PC-3 (cell line): ENCODE data around the gene IGF2BP2. TPM values are rescaled to one million over a fixed set of nuclear protein-coding genes. Genes with fewer than 3 reads are reported as not detected.

ENCODE experiments used
- ATAC-seq: fragments of 200-7000 bp; cut with Tn5 transposase; 2 replicates; pipeline ENCODE4 v1.9.1; 2020; ENCODE audit warnings: mild to moderate bottlenecking, moderate library complexity
- BruUV-seq: library from RNA; stranded (reverse); fragments of 400-500 nt; replicated peaks from 2 replicates; lab custom pipeline; 2021; lab: Mats Ljungman, UMichigan
- CTCF ChIA-PET: fragments of 300-600 bp; sonication (Branson Sonifier 250); formaldehyde crosslinking; loops from one replicate; lab custom pipeline; 2022; ENCODE audit warnings: antibody characterized with exemption; lab: Charles Lee
- POLR2A ChIA-PET: fragments of 300-600 bp; sonication (Branson Sonifier 250); formaldehyde crosslinking; loops from one replicate; lab custom pipeline; 2022; ENCODE audit warnings: antibody characterized with exemption; ENCODE audit not compliant: unreplicated experiment; lab: Charles Lee
- DNase-seq: peaks from one replicate; pipeline ENCODE4 v3.0.0-alpha.2; 2015
- H2AFZ ChIP-seq: fragments of 300-600 bp; sonication (generic); 2 replicates; pipeline ENCODE4 v1.6.0; 2016; ENCODE audit warnings: antibody characterized with exemption, low read length
- H3F3A ChIP-seq: fragments of 300-600 bp; sonication (generic); one replicate; pipeline ENCODE4 v1.6.0; 2017; ENCODE audit warnings: antibody characterized with exemption, low read length, control low read depth, mild to moderate bottlenecking; ENCODE audit not compliant: unreplicated experiment
- H3K27ac ChIP-seq: fragments of 300-600 bp; sonication (generic); 2 replicates; pipeline ENCODE4 v1.5.1; 2016; ENCODE audit warnings: mild to moderate bottlenecking, low read length
- H3K27me3 ChIP-seq: fragments of 300-600 bp; sonication (generic); 2 replicates; pipeline ENCODE4 v1.6.1; 2016; ENCODE audit warnings: low read length, mixed read lengths
- H3K36me3 ChIP-seq: fragments of 300-600 bp; sonication (generic); 2 replicates; pipeline ENCODE4 v1.6.1; 2016; ENCODE audit warnings: low read depth, mixed run types, low read length, mixed read lengths
- H3K4me1 ChIP-seq: fragments of 300-600 bp; sonication (generic); 2 replicates; pipeline ENCODE4 v1.5.1; 2016; ENCODE audit warnings: low read length; ENCODE audit not compliant: insufficient read depth
- H3K4me2 ChIP-seq: fragments of 300-600 bp; sonication (generic); 2 replicates; pipeline ENCODE4 v1.6.0; 2016; ENCODE audit warnings: low read length
- H3K4me3 ChIP-seq: fragments of 300-600 bp; sonication (generic); 2 replicates; pipeline ENCODE4 v1.5.1; 2016; ENCODE audit warnings: mild to moderate bottlenecking, low read length, mixed read lengths
- H3K79me2 ChIP-seq: fragments of 300-600 bp; sonication (generic); 2 replicates; pipeline ENCODE4 v1.6.1; 2017; ENCODE audit warnings: low read length, mixed read lengths
- H3K9ac ChIP-seq: fragments of 300-600 bp; sonication (generic); 2 replicates; pipeline ENCODE4 v1.6.0; 2016; ENCODE audit warnings: mild to moderate bottlenecking, low read length
- H3K9me2 ChIP-seq: fragments of 300-600 bp; sonication (generic); replicated peaks from 2 replicates; pipeline ENCODE4 v1.6.1; 2016; ENCODE audit warnings: mixed run types, low read length, mixed read lengths
- H3K9me3 ChIP-seq: fragments of 300-600 bp; sonication (generic); 2 replicates; pipeline ENCODE4 v1.6.1; 2016; ENCODE audit warnings: low read length, mixed read lengths
- H4K20me1 ChIP-seq: fragments of 300-600 bp; sonication (generic); 2 replicates; pipeline ENCODE4 v1.6.1; 2016; ENCODE audit warnings: low read length, mixed read lengths
- CTCF ChIP-seq: fragments of 300-600 bp; sonication (generic); conservative IDR thresholded peaks from 2 replicates; pipeline ENCODE4 v1.5.1; 2017; ENCODE audit warnings: antibody characterized with exemption, low read depth, mild to moderate bottlenecking, low read length
- EZH2 ChIP-seq: fragments of 300-600 bp; sonication (generic); IDR thresholded peaks from one replicate; pipeline ENCODE4 v1.6.1; 2017; ENCODE audit warnings: antibody characterized with exemption, mild to moderate bottlenecking, low read length; ENCODE audit not compliant: unreplicated experiment
- EZH2phosphoT487 ChIP-seq: fragments of 300-600 bp; sonication (generic); IDR thresholded peaks from 2 replicates; pipeline ENCODE4 v1.6.1; 2018; ENCODE audit warnings: mild to moderate bottlenecking, antibody characterized with exemption, low read length, borderline replicate concordance
- intact Hi-C: fragments of 100-400 bp; cut with micrococcal nuclease; formaldehyde crosslinking; loops from 2 replicates; pipeline ENCODE4 v1.9.0; 2023
- total RNA-seq: library from RNA; depleted of rRNA; stranded (reverse); fragments of >200 nt; gene quantifications from 2 replicates; pipeline ENCODE4 v1.2.3, GENCODE V29; 2014

Gene IGF2BP2
- total RNA-seq, 1 experiment from 2014 or later = 81.2 TPM

GRCh38 chr3:185605566-185605965 lies 219.3 kb downstream of the IGF2BP2 start:
- H3K4me1 ChIP-seq = no peaks in the 10 kb centered on the region
- H4K20me1 ChIP-seq = no peaks in the 10 kb centered on the region
- no peak overlapping the region for H3K4me2 ChIP-seq
- H3K9me2 ChIP-seq = no peaks in the 10 kb centered on the region
- ATAC-seq = no peak
- no TSS peak for BruUV-seq
- no peak overlapping the region for H3K27ac ChIP-seq
- H3K4me3 ChIP-seq = no peak overlapping the region
- H3K79me2 ChIP-seq = no peaks in the 10 kb centered on the region
- no peak for TF ChIP-seq EZH2phosphoT487
- no peak for TF ChIP-seq EZH2
- TF ChIP-seq CTCF = no peak
- peaks cover 47% of the 10 kb centered on the region for H3K36me3 ChIP-seq
- H3K27me3 ChIP-seq = no peaks in the 10 kb centered on the region
- CTCF ChIA-PET = no interaction called here
- intact Hi-C loops = no loop called here
- H2AFZ ChIP-seq = no peak overlapping the region
- H3K9me3 ChIP-seq = no peaks in the 10 kb centered on the region
- no peaks in the 10 kb centered on the region for H3F3A ChIP-seq
- no peak overlapping the region for H3K9ac ChIP-seq
- POLR2A ChIA-PET = no interaction called here
- DNase-seq = no peak

GRCh38 chr3:185595526-185595925 lies 229.3 kb downstream of the IGF2BP2 start:
- no peak overlapping the region for H2AFZ ChIP-seq
- H4K20me1 ChIP-seq = no peaks in the 10 kb centered on the region
- no peaks in the 10 kb centered on the region for H3K4me1 ChIP-seq
- POLR2A ChIA-PET = no interaction called here
- H3K27me3 ChIP-seq = no peaks in the 10 kb centered on the region
- H3K4me3 ChIP-seq = no peak overlapping the region
- no peaks in the 10 kb centered on the region for H3K79me2 ChIP-seq
- no peaks in the 10 kb centered on the region for H3F3A ChIP-seq
- intact Hi-C loops = no loop called here
- ATAC-seq (no peak), DNase-seq (no peak)
- H3K9me2 ChIP-seq = no peaks in the 10 kb centered on the region
- no peak overlapping the region for H3K9ac ChIP-seq
- H3K4me2 ChIP-seq = no peak overlapping the region
- no peak for TF ChIP-seq EZH2
- TF ChIP-seq CTCF = no peak
- no peak for TF ChIP-seq EZH2phosphoT487
- H3K9me3 ChIP-seq = no peaks in the 10 kb centered on the region
- CTCF ChIA-PET = no interaction called here
- no peak overlapping the region for H3K27ac ChIP-seq
- peaks cover 20% of the 10 kb centered on the region for H3K36me3 ChIP-seq
- no TSS peak for BruUV-seq

- Histone ChIP-seq H3K27me3 (no peaks in the 10 kb centered on the region), H3F3A (no peaks in the 10 kb centered on the region), H3K27ac (no peak overlapping the region), H3K4me2 (no peak overlapping the region), H3K36me3 (peaks cover 14% of the 10 kb centered on the region; the same call in 1 of the 2 replicates), H3K4me1 (no peaks in the 10 kb centered on the region), H4K20me1 (no peaks in the 10 kb centered on the region), H2AFZ (no peak overlapping the region), H3K4me3 (no peak overlapping the region), H3K9me3 (no peaks in the 10 kb centered on the region), H3K9me2 (no peaks in the 10 kb centered on the region), H3K79me2 (peaks cover 8% of the 10 kb centered on the region), H3K9ac (no peak overlapping the region)
- TF ChIP-seq EZH2 (no peak), CTCF (no peak), EZH2phosphoT487 (no peak)
- no peak for ATAC-seq
- ChIA-PET POLR2A (interaction anchor here (0.6 kb wide), 2 partner anchors 134 to 177 kb away, joined by 4 to 14 read pairs; no protein-coding TSS in a partner anchor), CTCF (no interaction called here)
- BruUV-seq = no TSS peak
- no peak for DNase-seq
- intact Hi-C loops = no loop called here
Observed at GRCh38 chr3:185594073-185594472, 230.8 kb downstream of the IGF2BP2 start.
